Right lobe of liver (tissue), 4 donors: ENCODE data around the gene RNF13.

Experiments
- POLR2A ChIP-seq: fragments of 450-650 bp; IDR thresholded peaks from one replicate; pipeline ENCODE4 v1.6.1; 2017; ENCODE audit warnings: antibody characterized with exemption, mild to moderate bottlenecking
- TF ChIP-seq, protein P1 (sequence below), 4 donors: fragments of 200-600 bp in 3 of 4; fragments of 450-650 bp in 1 of 4; IDR thresholded peaks; one replicate each; pipeline versions ENCODE4 v1.5.1 to v1.8.0; 2016 to 2022; ENCODE audit warnings: antibody characterized with exemption in 4 of 4, mild to moderate bottlenecking in 2 of 4
- donor health status: DM: no; HTN: no; CAD: no.
- donor health status: DM: no; HTN: no; CAD: no.
- donor health status: DM: no; HTN: yes; CAD: no.

DNA sequence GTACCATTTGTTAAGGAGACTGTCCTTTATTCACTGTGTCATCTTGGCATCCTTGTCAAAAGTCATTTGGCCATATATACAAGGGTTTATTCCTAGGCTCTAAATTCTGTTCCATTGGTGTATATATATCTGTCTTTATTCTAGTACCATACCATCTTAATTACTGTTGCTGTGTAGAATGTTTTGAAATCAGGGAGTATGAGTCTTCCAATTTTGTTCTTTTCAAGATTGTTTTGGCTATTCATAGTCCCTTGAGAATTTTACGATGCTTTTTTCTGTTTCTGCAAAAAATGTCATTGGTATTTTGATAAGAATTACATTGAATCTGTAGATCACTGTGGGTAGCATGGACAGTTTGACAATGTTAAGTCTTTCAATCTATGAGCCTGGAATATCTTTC is 128.9 kb downstream of the RNF13 start:
- TF ChIP-seq, protein P1, sequence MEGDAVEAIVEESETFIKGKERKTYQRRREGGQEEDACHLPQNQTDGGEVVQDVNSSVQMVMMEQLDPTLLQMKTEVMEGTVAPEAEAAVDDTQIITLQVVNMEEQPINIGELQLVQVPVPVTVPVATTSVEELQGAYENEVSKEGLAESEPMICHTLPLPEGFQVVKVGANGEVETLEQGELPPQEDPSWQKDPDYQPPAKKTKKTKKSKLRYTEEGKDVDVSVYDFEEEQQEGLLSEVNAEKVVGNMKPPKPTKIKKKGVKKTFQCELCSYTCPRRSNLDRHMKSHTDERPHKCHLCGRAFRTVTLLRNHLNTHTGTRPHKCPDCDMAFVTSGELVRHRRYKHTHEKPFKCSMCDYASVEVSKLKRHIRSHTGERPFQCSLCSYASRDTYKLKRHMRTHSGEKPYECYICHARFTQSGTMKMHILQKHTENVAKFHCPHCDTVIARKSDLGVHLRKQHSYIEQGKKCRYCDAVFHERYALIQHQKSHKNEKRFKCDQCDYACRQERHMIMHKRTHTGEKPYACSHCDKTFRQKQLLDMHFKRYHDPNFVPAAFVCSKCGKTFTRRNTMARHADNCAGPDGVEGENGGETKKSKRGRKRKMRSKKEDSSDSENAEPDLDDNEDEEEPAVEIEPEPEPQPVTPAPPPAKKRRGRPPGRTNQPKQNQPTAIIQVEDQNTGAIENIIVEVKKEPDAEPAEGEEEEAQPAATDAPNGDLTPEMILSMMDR (IDR thresholded peaks at IDR 0.05): no peak
- TF ChIP-seq POLR2A: no peak
